Measurements from ENCODE around the gene PARM1.

The PARM1 gene, protein sequence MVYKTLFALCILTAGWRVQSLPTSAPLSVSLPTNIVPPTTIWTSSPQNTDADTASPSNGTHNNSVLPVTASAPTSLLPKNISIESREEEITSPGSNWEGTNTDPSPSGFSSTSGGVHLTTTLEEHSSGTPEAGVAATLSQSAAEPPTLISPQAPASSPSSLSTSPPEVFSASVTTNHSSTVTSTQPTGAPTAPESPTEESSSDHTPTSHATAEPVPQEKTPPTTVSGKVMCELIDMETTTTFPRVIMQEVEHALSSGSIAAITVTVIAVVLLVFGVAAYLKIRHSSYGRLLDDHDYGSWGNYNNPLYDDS

DNA sequence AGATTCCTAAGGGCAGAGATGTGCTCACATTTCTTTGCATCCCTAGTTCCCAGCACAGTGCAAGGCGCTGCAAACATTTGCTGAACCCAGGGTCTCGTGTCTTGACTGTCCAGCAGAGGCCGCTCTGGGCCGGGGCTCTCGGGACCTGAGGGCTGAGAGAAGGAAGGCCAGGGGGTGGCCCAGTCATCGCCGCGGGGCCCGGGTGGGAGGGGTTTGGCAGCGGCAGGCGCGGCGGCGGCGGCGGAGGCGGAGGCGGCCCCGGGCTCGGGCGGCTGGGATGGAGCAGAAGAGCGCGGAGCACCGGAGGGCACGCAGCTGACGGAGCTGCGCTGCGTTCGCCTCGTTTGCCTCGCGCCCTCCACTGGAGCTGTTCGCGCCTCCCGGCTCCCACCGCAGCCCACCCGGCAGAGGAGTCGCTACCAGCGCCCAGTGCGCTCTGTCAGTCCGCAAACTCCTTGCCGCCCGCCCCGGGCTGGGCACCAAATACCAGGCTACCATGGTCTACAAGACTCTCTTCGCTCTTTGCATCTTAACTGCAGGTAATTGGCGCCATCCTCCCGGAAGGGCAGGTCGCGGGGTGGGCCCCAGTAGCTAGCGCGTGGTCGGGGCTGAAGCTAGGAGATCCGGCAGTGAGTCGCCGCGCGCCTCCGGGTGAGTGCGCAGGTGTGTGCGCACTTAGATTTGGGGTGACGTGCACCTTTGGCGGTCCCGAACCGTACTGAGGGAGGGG, at the start of gene PARM1:
Gene PARM1, plus strand, starts transcription at position 285 of the 730 bp plus-strand sequence. Its CDS starts 212 bp downstream, at position 497.
- Mint-ChIP-seq H3K27ac (no peak within 1 kb of the TSS), H3K9me3 (no peaks in the 10 kb centered on the region), H3K4me3 (peak within 1 kb of the TSS; percentile 44), H3K36me3 (no peaks in the 10 kb centered on the region), H3K4me1 (peaks cover 8% of the 10 kb centered on the region)
- DNase-seq (ENCODE audit: low spot score in 2 of 2) (peak in 1 of 2 donors; percentile 49), ATAC-seq (peak; percentile 70)

DNA sequence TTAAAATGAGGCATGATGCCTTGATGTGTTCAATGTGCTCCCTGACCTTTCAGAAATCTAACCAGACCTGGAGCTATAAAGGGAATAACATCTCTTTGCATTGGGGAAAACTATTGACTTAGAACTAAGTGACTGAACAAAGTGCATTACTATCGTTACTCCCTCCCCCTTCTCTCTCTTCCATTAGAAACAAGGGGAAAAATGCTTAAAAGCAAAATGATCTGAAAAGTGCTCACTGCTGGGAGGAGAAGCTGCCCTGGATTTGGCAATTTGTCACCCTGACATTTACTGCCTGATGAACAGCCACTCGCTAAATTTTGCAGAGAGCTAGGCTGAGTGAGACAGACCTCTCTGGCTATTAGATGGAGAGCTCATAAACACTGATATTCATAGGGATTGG, 48.6 kb upstream of the PARM1 start:
- no peak overlapping the region for H3K4me3 Mint-ChIP-seq
- H3K9me3 Mint-ChIP-seq = peaks cover 14% of the 10 kb centered on the region
- no peak for DNase-seq (ENCODE audit: low spot score in 2 of 2)
- no peaks in the 10 kb centered on the region for H3K4me1 Mint-ChIP-seq
- no peak for ATAC-seq
- no peak overlapping the region for H3K27ac Mint-ChIP-seq
- no peaks in the 10 kb centered on the region for H3K36me3 Mint-ChIP-seq

DNA sequence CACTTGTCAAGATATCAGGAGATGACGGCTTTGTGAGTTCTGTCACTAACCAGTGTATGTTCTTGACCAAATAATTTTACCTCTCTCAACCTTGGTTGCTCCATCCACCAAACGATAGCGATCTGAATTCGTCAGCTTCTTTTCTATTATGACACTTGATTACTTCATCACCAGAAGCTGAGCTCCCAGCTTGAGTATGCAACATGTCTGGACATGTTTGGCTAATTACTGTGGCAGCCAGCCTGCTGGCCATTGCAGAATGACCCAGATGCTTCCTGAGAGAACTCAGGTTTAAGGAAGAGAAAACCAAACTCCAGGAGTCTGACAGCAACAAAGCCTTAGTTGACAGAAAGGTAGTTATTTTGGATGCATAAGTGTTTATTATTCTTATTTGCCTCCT, 46.4 kb upstream of the PARM1 start:
- H3K9me3 Mint-ChIP-seq = peaks cover 2% of the 10 kb centered on the region
- no peak for DNase-seq (ENCODE audit: low spot score in 2 of 2)
- no peak overlapping the region for H3K4me3 Mint-ChIP-seq
- H3K4me1 Mint-ChIP-seq = no peaks in the 10 kb centered on the region
- ATAC-seq = no peak
- no peaks in the 10 kb centered on the region for H3K36me3 Mint-ChIP-seq
- no peak overlapping the region for H3K27ac Mint-ChIP-seq

DNA sequence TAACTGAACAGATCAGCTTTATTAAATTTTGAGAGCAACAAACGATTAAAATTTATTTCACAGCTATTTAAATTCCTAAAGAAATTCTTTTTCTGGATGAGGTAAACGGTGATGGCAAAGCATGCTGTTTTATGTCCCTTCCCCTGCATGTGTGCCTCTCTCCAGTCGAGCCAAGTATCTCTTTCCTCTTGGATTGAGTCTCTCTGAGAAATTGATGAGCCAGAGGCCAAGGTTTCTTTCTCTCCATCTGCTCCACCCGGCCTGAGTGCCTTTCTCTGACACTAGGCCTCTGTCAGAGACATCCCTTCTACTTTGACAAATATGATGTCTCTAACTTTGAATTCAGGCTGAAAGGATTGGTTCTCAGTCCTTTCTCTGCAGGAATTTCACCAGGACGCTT, 42.6 kb upstream of the PARM1 start:
- Mint-ChIP-seq H3K4me3 (no peak overlapping the region), H3K9me3 (peaks cover 2% of the 10 kb centered on the region), H3K27ac (no peak overlapping the region), H3K36me3 (no peaks in the 10 kb centered on the region), H3K4me1 (no peaks in the 10 kb centered on the region)
- no peak for DNase-seq (ENCODE audit: low spot score in 2 of 2)
- no peak for ATAC-seq

DNA sequence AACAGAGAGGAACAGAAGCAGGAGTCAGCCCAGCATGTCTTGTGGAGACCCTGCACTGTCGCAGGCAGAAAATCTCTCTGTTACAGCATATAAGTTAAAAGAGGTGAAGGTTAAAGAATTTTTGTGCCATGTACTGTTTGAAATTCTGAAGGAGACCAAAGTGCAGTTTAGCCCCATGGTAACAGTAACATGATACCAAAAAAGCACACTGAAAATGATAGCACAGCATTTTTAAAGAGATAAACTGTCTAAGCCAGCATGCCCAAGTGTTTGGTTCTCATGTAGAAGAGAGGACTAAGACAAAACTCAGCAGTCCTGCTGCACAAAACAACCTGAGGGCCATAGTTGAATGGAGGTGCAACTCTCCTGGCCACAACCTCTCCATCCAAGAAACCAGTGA, 41.9 kb upstream of the PARM1 start:
- Mint-ChIP-seq H3K36me3 (no peaks in the 10 kb centered on the region), H3K27ac (no peak overlapping the region), H3K4me3 (no peak overlapping the region), H3K4me1 (no peaks in the 10 kb centered on the region), H3K9me3 (peaks cover 2% of the 10 kb centered on the region)
- DNase-seq (ENCODE audit: low spot score in 2 of 2) (no peak), ATAC-seq (no peak)

DNA sequence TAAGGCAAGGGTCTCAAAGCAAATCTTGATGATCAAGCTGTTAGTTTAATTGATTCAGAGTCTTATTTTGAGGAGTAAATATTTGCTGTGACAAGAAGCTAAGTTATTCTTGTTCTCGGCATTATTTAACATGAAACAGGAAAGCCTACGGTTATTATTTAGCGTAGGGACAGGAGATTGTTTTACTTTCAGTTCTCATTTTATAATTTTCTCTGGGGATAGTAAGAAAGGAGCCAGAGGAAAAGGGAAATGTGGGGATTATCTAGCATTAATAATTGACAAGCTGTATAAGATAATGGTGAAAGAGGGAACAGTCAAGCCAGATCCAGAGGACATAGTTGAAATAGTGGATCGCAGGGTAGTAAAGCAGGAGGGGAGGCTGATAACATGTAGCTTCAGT, 39.7 kb upstream of the PARM1 start:
- no peaks in the 10 kb centered on the region for H3K4me1 Mint-ChIP-seq
- H3K36me3 Mint-ChIP-seq = no peaks in the 10 kb centered on the region
- no peak for DNase-seq (ENCODE audit: low spot score in 2 of 2)
- no peaks in the 10 kb centered on the region for H3K9me3 Mint-ChIP-seq
- H3K4me3 Mint-ChIP-seq = no peak overlapping the region
- ATAC-seq = no peak
- H3K27ac Mint-ChIP-seq = no peak overlapping the region

DNA sequence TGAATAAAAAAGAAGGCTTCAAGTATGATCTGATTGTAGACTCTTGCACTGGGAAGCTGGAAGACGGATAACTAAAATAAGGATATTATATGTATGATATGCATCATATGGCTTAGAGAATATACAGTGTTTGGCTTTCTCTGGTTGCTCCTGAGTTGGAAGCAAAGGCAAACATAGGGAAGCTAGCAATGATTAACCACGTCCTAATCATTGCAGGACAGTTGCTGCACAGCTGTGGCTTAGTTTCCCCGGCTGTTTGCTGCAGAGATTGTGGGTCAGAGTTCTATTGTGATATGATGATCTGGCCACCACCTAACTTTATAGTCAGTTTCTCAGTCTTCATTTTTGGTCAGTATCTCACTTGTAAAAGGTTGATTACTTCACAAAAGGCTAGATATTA, 36.3 kb upstream of the PARM1 start:
- DNase-seq (ENCODE audit: low spot score in 2 of 2) (no peak), ATAC-seq (no peak)
- Mint-ChIP-seq H3K27ac (no peak overlapping the region), H3K36me3 (no peaks in the 10 kb centered on the region), H3K9me3 (no peaks in the 10 kb centered on the region), H3K4me3 (no peak overlapping the region), H3K4me1 (no peaks in the 10 kb centered on the region)

DNA sequence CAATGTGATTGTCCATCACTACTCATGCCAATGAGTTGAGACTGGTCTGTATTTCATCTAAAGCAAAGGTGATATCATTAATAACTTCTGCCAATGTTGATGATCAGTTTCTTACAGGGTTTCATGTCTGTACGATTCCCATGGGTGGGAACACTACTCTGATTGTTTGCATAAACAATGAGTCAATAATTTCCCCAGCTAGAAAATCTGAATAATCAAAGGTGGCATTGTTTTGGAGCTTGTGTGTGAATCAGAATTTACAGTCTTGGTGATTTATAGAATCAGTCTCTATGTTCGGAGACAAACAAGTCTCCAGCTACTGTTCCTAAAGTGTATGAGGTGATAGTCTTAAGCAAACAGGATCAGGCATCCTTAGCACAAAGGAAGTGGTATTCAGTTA, 35.5 kb upstream of the PARM1 start:
- Mint-ChIP-seq H3K4me3 (no peak overlapping the region), H3K27ac (no peak overlapping the region), H3K4me1 (no peaks in the 10 kb centered on the region), H3K9me3 (no peaks in the 10 kb centered on the region), H3K36me3 (no peaks in the 10 kb centered on the region)
- DNase-seq (ENCODE audit: low spot score in 2 of 2) (no peak), ATAC-seq (no peak)

DNA sequence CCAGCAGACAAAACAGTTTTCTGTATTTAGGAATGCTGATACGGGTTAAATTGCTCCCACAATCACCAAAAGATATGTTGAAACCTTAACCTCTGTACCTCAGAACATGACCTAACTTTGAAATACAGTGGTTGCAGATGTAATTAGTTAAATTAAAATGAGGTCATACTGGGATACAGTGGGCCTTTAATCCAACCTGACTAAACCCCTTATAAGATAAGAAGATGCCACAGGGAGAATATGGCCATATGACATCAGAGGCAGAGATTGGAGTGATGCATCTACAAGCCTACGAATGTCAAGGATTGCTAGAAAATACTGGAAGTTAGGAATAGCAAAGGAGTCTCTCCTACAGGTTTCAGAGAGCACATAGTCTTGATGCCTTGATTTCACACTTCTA, 32.1 kb upstream of the PARM1 start:
- Mint-ChIP-seq H3K4me3 (no peak overlapping the region), H3K36me3 (no peaks in the 10 kb centered on the region), H3K27ac (no peak overlapping the region), H3K9me3 (no peaks in the 10 kb centered on the region), H3K4me1 (no peaks in the 10 kb centered on the region)
- no peak for ATAC-seq
- DNase-seq (ENCODE audit: low spot score in 2 of 2) = no peak

DNA sequence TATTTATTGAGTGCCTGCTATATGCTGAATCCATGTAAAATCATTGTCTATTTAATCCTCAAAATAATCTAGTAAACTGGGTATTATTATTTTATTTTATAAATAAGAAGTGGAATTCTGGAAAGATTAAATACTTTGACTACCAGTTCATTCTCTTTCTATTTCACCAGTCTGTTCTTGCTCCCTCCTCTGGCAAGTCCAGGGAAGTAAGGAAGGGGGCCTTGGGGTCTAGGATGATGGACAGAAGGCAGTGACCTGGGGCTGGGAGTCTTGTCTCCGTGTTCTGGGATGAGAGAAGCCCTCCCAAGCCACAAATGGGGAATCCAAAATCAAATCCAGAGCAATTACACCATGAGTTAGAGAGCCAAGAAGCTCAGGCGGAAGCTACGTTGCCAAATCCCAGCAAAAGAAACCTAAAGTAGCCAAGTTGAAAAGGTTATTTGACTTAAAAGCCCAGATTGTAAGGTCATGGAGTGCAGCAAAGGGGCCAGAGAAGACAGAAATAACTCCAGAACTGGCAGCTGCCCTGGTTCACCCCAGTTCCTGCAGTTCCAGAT, 28.3 kb upstream of the PARM1 start:
- DNase-seq (ENCODE audit: low spot score in 2 of 2) (no peak), ATAC-seq (no peak)
- no peak overlapping the region for H3K27ac Mint-ChIP-seq
- H3K9me3 Mint-ChIP-seq = no peaks in the 10 kb centered on the region
- H3K36me3 Mint-ChIP-seq = no peaks in the 10 kb centered on the region
- H3K4me1 Mint-ChIP-seq = no peaks in the 10 kb centered on the region
- H3K4me3 Mint-ChIP-seq = no peak overlapping the region

DNA sequence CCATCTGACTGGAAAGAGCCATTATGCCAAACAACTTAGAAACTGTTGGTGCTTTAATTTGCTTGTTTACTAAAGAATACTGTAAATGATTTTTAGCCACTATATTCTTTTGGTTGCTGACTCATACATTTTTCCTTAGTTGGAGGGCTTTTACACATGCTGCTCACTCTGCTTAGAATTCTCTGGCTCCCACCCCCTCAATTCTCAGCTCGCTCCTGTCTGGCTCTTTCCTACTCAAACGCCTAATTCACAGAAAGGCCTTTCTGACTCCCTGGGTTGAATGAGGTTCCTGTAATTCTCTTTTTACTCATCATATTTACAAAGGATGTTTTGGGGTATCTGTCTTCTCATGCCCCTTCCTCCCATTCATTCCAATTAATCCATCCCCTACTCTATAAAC, 26.1 kb upstream of the PARM1 start:
- ATAC-seq = no peak
- Mint-ChIP-seq H3K9me3 (peaks cover 2% of the 10 kb centered on the region), H3K27ac (no peak overlapping the region), H3K4me3 (no peak overlapping the region), H3K4me1 (no peaks in the 10 kb centered on the region), H3K36me3 (no peaks in the 10 kb centered on the region)
- no peak for DNase-seq (ENCODE audit: low spot score in 2 of 2)

DNA sequence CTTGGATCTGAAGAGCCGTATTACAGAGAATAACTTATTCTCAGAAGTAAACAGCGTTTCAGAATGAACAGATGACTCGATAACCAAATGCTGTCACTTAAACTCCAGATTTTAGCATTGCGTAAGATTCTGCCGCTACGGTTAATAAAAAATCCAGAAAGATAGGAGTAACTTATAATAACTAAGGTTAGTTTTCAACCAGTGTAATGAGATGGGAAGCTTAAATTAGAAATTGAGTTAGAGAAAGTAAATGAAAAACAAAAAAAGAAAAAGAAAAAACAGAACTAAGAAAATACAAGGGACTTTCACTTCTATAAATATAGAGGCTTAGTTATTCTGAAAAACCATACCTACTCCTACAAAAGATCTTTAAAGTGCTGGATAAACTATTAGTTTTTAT, 13.1 kb upstream of the PARM1 start:
- DNase-seq (ENCODE audit: low spot score in 2 of 2) (no peak), ATAC-seq (no peak)
- H3K9me3 Mint-ChIP-seq = peaks cover 4% of the 10 kb centered on the region
- H3K4me1 Mint-ChIP-seq = no peaks in the 10 kb centered on the region
- H3K4me3 Mint-ChIP-seq = no peak overlapping the region
- no peak overlapping the region for H3K27ac Mint-ChIP-seq
- H3K36me3 Mint-ChIP-seq = no peaks in the 10 kb centered on the region

DNA sequence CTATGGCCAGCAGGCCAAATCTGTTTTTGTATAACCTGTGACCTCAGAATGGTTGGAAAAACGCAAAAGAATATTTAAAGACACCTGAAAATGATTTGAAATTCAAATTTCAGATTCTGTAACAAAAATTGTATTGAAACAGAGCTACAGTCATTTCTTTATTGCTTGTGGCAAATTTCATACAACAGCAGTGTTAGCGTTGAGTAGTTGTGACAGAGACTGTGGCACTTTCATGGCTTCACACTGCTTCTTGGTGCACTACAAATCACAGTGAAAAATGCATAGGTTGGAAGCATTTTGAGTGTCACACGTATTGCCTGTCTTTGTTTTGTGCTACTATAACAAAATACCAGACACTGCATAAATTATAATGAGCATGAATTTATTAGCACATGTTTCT, 12.2 kb upstream of the PARM1 start:
- H3K4me3 Mint-ChIP-seq = no peak overlapping the region
- DNase-seq (ENCODE audit: low spot score in 2 of 2) (no peak), ATAC-seq (no peak)
- H3K9me3 Mint-ChIP-seq = no peaks in the 10 kb centered on the region
- H3K4me1 Mint-ChIP-seq = no peaks in the 10 kb centered on the region
- H3K36me3 Mint-ChIP-seq = no peaks in the 10 kb centered on the region
- no peak overlapping the region for H3K27ac Mint-ChIP-seq

DNA sequence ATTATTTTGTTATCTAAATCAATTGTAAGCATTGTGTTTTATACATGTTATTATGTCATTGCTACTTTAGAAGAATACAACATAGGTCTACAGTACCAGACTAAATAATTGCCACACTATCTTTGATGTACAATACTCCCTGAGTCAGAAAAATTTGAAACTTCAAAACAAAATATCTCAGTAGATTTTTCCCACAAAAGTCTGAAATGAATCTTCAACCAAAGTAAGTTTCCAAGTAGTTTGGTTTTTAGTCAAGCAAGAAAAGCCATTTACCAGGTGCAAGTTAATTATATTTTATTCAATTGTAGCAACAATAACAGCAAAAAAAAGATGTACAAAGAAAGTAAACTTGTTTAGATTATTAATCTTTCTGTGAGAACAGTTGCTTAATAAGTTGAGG, 11.4 kb upstream of the PARM1 start:
- Mint-ChIP-seq H3K9me3 (no peaks in the 10 kb centered on the region), H3K27ac (no peak overlapping the region), H3K4me1 (no peaks in the 10 kb centered on the region), H3K4me3 (no peak overlapping the region), H3K36me3 (no peaks in the 10 kb centered on the region)
- ATAC-seq (no peak), DNase-seq (ENCODE audit: low spot score in 2 of 2) (no peak)

DNA sequence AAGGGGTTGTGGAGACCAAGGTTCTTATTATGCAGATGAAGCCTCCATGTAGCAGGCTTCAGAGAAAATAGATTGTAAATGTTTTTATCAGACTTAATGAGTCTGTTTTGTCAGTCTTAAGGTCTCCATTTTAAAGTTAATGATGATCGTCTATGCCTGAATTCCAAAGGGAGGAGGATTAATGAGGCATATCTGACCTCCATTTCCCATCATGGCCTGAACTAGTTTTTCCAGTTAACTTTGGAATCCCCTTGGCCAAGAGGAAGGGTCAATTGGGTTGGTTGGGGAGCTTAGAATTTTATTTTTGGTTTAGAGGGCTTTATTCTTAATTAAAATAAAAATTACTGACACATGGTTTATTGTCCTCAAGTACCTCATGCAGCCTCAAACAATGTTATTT, 6.9 kb upstream of the PARM1 start:
- no peak for ATAC-seq
- Mint-ChIP-seq H3K4me3 (no peak overlapping the region), H3K9me3 (no peaks in the 10 kb centered on the region), H3K36me3 (no peaks in the 10 kb centered on the region), H3K27ac (no peak overlapping the region), H3K4me1 (no peaks in the 10 kb centered on the region)
- DNase-seq (ENCODE audit: low spot score in 2 of 2) = no peak

DNA sequence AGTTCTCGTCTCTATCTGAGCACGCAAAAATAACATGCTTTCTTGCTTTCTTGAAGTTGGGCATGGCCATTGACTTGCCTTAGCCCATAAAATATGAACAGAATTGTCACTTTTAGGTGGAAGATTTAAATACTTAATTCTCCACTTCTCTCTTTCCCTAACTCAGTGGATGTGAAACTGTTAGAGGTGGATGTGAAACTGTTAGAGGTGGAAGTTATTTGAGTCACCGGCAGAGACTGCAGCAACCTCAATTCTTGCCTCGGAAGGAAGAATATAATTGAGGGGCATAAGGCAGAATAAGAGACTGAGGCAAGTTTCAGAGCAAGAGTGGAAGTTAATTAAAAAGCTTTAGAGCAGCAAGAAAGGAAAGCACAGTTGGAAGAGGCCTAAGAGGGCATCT, 2.8 kb upstream of the PARM1 start:
- Mint-ChIP-seq H3K9me3 (no peaks in the 10 kb centered on the region), H3K4me1 (peaks cover 8% of the 10 kb centered on the region), H3K36me3 (no peaks in the 10 kb centered on the region), H3K4me3 (no peak overlapping the region), H3K27ac (no peak overlapping the region)
- DNase-seq (ENCODE audit: low spot score in 2 of 2) (no peak), ATAC-seq (no peak)

Measured in stimulated activated effector memory CD8-positive, alpha-beta T cell treated with anti-CD3 and anti-CD28 coated beads, Interleukin-12 subunit alpha, Interleukin-12 subunit beta, amount 100 ng/mL, for 72 hours (primary cell).